GM23338 (cell line): ENCODE data around the gene COL20A1. TPM values are rescaled to one million over a fixed set of nuclear protein-coding genes. Genes with fewer than 3 reads are reported as not detected.

Source experiments
- ATAC-seq: fragments of 200-7000 bp; cut with Tn5 transposase; 3 replicates; pipeline ENCODE4 v1.9.1; 2020
- DNase-seq: peaks from one replicate; pipeline ENCODE4 v3.0.0-alpha.2; 2015; ENCODE audit warnings: low spot score
- H2AFZ ChIP-seq: fragments of 200-600 bp; sonication (generic); 2 replicates; pipeline ENCODE4 v1.8.0; 2016; ENCODE audit warnings: antibody characterized with exemption, mild to moderate bottlenecking, moderate library complexity
- H3F3A ChIP-seq: fragments of 200-600 bp; sonication (generic); replicated peaks from 2 replicates; pipeline ENCODE4 v1.8.0; 2017; ENCODE audit warnings: antibody characterized with exemption, mixed run types, low read depth
- H3K27ac ChIP-seq: fragments of 200-600 bp; sonication (generic); 2 replicates; pipeline ENCODE4 v1.6.1; 2016; ENCODE audit warnings: low read depth
- H3K27me3 ChIP-seq: fragments of 200-600 bp; sonication (generic); 2 replicates; pipeline ENCODE4 v1.8.0; 2016; ENCODE audit warnings: mild to moderate bottlenecking, mixed run types, moderate library complexity; ENCODE audit not compliant: insufficient read depth
- H3K36me3 ChIP-seq: fragments of 200-600 bp; sonication (generic); 2 replicates; pipeline ENCODE4 v1.8.0; 2016; ENCODE audit warnings: mild to moderate bottlenecking; ENCODE audit not compliant: insufficient read depth
- H3K4me1 ChIP-seq: fragments of 200-600 bp; sonication (generic); 2 replicates; pipeline ENCODE4 v1.8.0; 2016; ENCODE audit warnings: mild to moderate bottlenecking, moderate library complexity; ENCODE audit not compliant: insufficient read depth
- H3K4me2 ChIP-seq: fragments of 200-600 bp; sonication (generic); 2 replicates; pipeline ENCODE4 v1.7.1; 2017; ENCODE audit warnings: mixed run types
- H3K4me3 ChIP-seq: fragments of 200-600 bp; sonication (generic); 2 replicates; pipeline ENCODE4 v1.6.1; 2016; ENCODE audit warnings: mixed run types
- H3K79me2 ChIP-seq: fragments of 200-600 bp; sonication (generic); replicated peaks from 2 replicates; pipeline ENCODE4 v1.8.0; 2017; ENCODE audit warnings: mild to moderate bottlenecking; ENCODE audit not compliant: insufficient read depth
- H3K9me2 ChIP-seq: fragments of 200-600 bp; sonication (generic); 2 replicates; pipeline ENCODE4 v1.8.0; 2017; ENCODE audit not compliant: insufficient read depth
- H4K20me1 ChIP-seq: fragments of 200-600 bp; sonication (generic); replicated peaks from 2 replicates; pipeline ENCODE4 v1.8.0; 2017; ENCODE audit warnings: mild to moderate bottlenecking; ENCODE audit not compliant: insufficient read depth
- H3K27ac Mint-ChIP-seq: 2 replicates; pipeline ENCODE4 v1.8.0; 2020; ENCODE audit warnings: inconsistent platforms, mild to moderate bottlenecking, moderate library complexity, mixed read lengths
- H3K27me3 Mint-ChIP-seq: 3 replicates; pipeline ENCODE4 v1.8.0; 2022; ENCODE audit warnings: low read depth, mild to moderate bottlenecking, moderate library complexity, mixed read lengths, inconsistent platforms; ENCODE audit not compliant: insufficient read depth, poor library complexity
- H3K36me3 Mint-ChIP-seq: 3 replicates; pipeline ENCODE4 v1.8.0; 2021; ENCODE audit warnings: low read depth, mild to moderate bottlenecking, inconsistent platforms, moderate library complexity, mixed read lengths
- H3K4me1 Mint-ChIP-seq: 3 replicates; pipeline ENCODE4 v1.8.0; 2020; ENCODE audit warnings: mild to moderate bottlenecking, inconsistent platforms, mixed read lengths
- H3K4me3 Mint-ChIP-seq: 3 replicates; pipeline ENCODE4 v1.8.0; 2021; ENCODE audit warnings: moderate library complexity, mild to moderate bottlenecking, inconsistent platforms, mixed read lengths
- H3K9me3 Mint-ChIP-seq: 3 replicates; pipeline ENCODE4 v1.8.0; 2020; ENCODE audit warnings: moderate library complexity, mild to moderate bottlenecking, inconsistent platforms, mixed read lengths
- EZH2 ChIP-seq: fragments of 200-600 bp; sonication (generic); IDR thresholded peaks from one replicate; pipeline ENCODE4 v1.8.0; 2017; ENCODE audit warnings: antibody characterized with exemption, mild to moderate bottlenecking, low read depth; ENCODE audit not compliant: unreplicated experiment
- JUNB ChIP-seq: IDR thresholded peaks from one replicate; pipeline ENCODE4 v1.6.1; 2016; ENCODE audit warnings: antibody characterized with exemption; ENCODE audit not compliant: unreplicated experiment
- POLR2AphosphoS5 ChIP-seq: IDR thresholded peaks from 2 replicates; pipeline ENCODE4 v1.6.1; 2016; ENCODE audit warnings: antibody characterized with exemption, low read depth
- STAT1 ChIP-seq: IDR thresholded peaks from one replicate; pipeline ENCODE4 v1.6.1; 2016; ENCODE audit warnings: antibody characterized with exemption; ENCODE audit not compliant: unreplicated experiment
- ZNF114 ChIP-seq: fragments of 250-450 bp; sonication (Bioruptor Pico); IDR thresholded peaks from 2 replicates; pipeline ENCODE4 v1.5.0; 2020; ENCODE audit warnings: mild to moderate bottlenecking, moderate library complexity
- ZNF331 ChIP-seq: fragments of 250-450 bp; sonication (Bioruptor Pico); IDR thresholded peaks from 2 replicates; pipeline ENCODE4 v1.5.0; 2020; ENCODE audit warnings: low read depth, mild to moderate bottlenecking, moderate library complexity
- polyA plus RNA-seq: library from polyadenylated mRNA; unstranded; fragments of >200 nt; fragmentation: Nextera tagmentation; extraction: Ambion mirVana; gene quantifications from 2 replicates; pipeline ENCODE4 v1.2.1, GENCODE V29; 2016
- total RNA-seq: library from RNA; depleted of rRNA; stranded (reverse); fragments of >200 nt; shearing (Covaris generic); gene quantifications from 2 replicates; pipeline ENCODE4 v1.2.3, GENCODE V29; 2014
- TF ChIP-seq, protein P1 (sequence below): fragments of 250-450 bp; sonication (Bioruptor Pico); IDR thresholded peaks from 2 replicates; pipeline ENCODE4 v1.5.0; 2020; ENCODE audit warnings: mild to moderate bottlenecking, moderate library complexity
- TF ChIP-seq, protein P2 (sequence below), 2 experiments: fragments of 200-600 bp in 1 of 2; sonication (generic) in 1 of 2; conservative IDR thresholded peaks; 2 replicates each; pipeline versions ENCODE4 v1.5.1 to v1.6.1; 2016 to 2017; ENCODE audit warnings: antibody characterized with exemption in 2 of 2, low read depth in 2 of 2, mild to moderate bottlenecking in 2 of 2, moderate library complexity in 1 of 2
- TF ChIP-seq, protein P3 (sequence below): IDR thresholded peaks from one replicate; pipeline ENCODE4 v1.6.1; 2018; ENCODE audit warnings: antibody characterized with exemption; ENCODE audit not compliant: unreplicated experiment

COL20A1 gene
- total and polyA plus RNA-seq, 2 experiments from 2014 or later, result 0.28 to 0.79 TPM

DNA sequence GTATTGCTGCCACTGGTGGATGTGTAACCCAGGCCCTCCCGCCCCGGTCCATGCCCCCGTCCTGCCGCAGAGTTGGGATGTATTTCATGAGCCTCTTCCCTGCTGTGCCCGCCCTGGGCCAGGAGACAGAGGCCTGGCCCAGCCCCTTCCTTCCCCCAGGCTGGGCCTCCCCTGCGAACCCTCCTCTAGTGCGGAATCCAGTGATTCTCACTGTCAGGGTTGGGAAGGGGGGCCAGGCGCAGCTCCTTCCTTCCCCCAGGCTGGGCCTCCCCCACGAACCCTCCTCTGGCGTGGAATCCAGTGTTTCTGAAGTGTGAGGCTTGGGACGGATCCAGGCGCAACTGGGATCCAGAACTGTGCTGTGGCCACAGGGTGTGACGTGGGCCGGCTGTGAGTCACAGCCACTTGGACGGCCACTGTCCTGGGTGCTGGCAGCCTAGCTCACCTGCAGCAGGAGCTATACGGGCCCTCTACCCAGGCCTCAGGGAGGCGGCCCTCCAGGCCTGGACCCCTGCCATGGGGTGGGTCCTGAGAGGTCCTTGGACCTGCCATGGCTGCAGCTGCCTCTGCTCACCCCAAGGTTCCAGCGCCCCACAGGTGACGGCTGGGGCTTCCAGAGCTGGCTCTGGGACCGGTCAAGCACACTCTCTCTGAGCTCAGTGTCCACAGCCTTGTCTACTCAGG lies 28.3 kb downstream of the COL20A1 start (continued):
- TF ChIP-seq, protein P1, sequence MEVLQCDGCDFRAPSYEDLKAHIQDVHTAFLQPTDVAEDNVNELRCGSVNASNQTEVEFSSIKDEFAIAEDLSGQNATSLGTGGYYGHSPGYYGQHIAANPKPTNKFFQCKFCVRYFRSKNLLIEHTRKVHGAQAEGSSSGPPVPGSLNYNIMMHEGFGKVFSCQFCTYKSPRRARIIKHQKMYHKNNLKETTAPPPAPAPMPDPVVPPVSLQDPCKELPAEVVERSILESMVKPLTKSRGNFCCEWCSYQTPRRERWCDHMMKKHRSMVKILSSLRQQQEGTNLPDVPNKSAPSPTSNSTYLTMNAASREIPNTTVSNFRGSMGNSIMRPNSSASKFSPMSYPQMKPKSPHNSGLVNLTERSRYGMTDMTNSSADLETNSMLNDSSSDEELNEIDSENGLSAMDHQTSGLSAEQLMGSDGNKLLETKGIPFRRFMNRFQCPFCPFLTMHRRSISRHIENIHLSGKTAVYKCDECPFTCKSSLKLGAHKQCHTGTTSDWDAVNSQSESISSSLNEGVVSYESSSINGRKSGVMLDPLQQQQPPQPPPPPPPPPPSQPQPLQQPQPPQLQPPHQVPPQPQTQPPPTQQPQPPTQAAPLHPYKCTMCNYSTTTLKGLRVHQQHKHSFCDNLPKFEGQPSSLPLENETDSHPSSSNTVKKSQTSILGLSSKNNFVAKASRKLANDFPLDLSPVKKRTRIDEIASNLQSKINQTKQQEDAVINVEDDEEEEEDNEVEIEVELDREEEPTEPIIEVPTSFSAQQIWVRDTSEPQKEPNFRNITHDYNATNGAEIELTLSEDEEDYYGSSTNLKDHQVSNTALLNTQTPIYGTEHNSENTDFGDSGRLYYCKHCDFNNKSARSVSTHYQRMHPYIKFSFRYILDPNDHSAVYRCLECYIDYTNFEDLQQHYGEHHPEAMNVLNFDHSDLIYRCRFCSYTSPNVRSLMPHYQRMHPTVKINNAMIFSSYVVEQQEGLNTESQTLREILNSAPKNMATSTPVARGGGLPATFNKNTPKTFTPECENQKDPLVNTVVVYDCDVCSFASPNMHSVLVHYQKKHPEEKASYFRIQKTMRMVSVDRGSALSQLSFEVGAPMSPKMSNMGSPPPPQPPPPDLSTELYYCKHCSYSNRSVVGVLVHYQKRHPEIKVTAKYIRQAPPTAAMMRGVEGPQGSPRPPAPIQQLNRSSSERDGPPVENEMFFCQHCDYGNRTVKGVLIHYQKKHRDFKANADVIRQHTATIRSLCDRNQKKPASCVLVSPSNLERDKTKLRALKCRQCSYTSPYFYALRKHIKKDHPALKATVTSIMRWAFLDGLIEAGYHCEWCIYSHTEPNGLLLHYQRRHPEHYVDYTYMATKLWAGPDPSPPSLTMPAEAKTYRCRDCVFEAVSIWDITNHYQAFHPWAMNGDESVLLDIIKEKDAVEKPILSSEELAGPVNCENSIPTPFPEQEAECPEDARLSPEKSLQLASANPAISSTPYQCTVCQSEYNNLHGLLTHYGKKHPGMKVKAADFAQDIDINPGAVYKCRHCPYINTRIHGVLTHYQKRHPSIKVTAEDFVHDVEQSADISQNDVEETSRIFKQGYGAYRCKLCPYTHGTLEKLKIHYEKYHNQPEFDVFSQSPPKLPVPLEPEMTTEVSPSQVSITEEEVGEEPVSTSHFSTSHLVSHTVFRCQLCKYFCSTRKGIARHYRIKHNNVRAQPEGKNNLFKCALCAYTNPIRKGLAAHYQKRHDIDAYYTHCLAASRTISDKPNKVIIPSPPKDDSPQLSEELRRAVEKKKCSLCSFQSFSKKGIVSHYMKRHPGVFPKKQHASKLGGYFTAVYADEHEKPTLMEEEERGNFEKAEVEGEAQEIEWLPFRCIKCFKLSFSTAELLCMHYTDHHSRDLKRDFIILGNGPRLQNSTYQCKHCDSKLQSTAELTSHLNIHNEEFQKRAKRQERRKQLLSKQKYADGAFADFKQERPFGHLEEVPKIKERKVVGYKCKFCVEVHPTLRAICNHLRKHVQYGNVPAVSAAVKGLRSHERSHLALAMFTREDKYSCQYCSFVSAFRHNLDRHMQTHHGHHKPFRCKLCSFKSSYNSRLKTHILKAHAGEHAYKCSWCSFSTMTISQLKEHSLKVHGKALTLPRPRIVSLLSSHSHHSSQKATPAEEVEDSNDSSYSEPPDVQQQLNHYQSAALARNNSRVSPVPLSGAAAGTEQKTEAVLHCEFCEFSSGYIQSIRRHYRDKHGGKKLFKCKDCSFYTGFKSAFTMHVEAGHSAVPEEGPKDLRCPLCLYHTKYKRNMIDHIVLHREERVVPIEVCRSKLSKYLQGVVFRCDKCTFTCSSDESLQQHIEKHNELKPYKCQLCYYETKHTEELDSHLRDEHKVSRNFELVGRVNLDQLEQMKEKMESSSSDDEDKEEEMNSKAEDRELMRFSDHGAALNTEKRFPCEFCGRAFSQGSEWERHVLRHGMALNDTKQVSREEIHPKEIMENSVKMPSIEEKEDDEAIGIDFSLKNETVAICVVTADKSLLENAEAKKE (CRISPR knock-in tag), result no peak
- TF ChIP-seq JUNB (no peak), POLR2AphosphoS5 (no peak)

DNA sequence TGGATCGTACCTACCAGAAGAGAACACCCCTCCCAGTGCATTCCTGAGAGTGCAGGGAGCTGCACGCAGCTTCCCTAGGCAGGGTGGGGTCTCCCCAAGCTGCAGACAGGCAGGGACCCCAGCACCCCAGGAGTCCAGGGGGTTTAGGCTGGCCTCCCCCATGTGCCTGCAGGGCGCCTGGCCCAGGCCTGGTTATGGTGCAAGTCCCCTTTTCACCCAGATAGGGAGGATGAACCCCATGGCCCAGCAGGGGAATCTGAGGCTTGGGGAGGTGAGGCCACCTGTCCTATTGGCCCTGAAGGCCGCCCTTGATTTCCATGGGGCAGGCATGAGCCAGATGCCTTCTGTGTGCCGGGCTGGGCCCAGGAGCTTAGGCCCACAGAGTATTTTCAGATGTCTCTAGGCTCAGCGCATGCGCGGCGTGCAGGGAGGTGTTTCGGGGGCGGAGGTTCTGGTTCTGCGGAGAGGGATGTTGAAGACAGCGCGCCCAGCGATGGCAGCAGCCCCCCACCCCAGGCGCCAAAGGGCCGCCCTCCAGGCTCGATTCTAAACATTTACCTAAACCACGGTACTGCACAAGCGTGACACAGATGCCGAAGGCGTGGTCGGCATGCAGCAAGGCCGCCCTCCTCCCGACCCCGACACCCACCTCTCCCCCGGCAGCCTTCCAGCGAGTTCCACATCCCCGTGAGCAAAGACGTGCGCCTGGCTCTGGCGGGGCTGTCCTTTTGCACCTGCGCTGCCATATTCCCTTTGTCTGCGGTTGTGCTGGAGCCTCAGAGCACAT lies 29.4 kb downstream of the COL20A1 start:
- H3K4me2 ChIP-seq, result no peak overlapping the region
- no peaks in the 10 kb centered on the region; the same call in 2 of the 3 replicates for H3K9me3 Mint-ChIP-seq
- H2AFZ ChIP-seq, result peak overlapping the region; percentile 76
- H3K36me3 Mint-ChIP-seq, result no peaks in the 10 kb centered on the region; the same call in 2 of the 3 replicates
- ATAC-seq, result peak; percentile 12
- H3K27ac ChIP-seq, result no peak overlapping the region
- peaks cover 8% of the 10 kb centered on the region for H3K4me1 Mint-ChIP-seq
- no peaks in the 10 kb centered on the region for H3K4me1 ChIP-seq
- H3K4me3 ChIP-seq, result no peak overlapping the region
- TF ChIP-seq POLR2AphosphoS5 (no peak), ZNF331 (no peak), STAT1 (no peak), ZNF114 (CRISPR knock-in tag) (no peak), EZH2 (no peak)
- TF ChIP-seq, protein P2, sequence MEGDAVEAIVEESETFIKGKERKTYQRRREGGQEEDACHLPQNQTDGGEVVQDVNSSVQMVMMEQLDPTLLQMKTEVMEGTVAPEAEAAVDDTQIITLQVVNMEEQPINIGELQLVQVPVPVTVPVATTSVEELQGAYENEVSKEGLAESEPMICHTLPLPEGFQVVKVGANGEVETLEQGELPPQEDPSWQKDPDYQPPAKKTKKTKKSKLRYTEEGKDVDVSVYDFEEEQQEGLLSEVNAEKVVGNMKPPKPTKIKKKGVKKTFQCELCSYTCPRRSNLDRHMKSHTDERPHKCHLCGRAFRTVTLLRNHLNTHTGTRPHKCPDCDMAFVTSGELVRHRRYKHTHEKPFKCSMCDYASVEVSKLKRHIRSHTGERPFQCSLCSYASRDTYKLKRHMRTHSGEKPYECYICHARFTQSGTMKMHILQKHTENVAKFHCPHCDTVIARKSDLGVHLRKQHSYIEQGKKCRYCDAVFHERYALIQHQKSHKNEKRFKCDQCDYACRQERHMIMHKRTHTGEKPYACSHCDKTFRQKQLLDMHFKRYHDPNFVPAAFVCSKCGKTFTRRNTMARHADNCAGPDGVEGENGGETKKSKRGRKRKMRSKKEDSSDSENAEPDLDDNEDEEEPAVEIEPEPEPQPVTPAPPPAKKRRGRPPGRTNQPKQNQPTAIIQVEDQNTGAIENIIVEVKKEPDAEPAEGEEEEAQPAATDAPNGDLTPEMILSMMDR (conservative IDR thresholded peaks at IDR 0.05; ENCODE audit: low read depth in 2 of 2), result no peak
- TF ChIP-seq, protein P3, sequence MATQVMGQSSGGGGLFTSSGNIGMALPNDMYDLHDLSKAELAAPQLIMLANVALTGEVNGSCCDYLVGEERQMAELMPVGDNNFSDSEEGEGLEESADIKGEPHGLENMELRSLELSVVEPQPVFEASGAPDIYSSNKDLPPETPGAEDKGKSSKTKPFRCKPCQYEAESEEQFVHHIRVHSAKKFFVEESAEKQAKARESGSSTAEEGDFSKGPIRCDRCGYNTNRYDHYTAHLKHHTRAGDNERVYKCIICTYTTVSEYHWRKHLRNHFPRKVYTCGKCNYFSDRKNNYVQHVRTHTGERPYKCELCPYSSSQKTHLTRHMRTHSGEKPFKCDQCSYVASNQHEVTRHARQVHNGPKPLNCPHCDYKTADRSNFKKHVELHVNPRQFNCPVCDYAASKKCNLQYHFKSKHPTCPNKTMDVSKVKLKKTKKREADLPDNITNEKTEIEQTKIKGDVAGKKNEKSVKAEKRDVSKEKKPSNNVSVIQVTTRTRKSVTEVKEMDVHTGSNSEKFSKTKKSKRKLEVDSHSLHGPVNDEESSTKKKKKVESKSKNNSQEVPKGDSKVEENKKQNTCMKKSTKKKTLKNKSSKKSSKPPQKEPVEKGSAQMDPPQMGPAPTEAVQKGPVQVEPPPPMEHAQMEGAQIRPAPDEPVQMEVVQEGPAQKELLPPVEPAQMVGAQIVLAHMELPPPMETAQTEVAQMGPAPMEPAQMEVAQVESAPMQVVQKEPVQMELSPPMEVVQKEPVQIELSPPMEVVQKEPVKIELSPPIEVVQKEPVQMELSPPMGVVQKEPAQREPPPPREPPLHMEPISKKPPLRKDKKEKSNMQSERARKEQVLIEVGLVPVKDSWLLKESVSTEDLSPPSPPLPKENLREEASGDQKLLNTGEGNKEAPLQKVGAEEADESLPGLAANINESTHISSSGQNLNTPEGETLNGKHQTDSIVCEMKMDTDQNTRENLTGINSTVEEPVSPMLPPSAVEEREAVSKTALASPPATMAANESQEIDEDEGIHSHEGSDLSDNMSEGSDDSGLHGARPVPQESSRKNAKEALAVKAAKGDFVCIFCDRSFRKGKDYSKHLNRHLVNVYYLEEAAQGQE, result no peak
- H4K20me1 ChIP-seq, result no peaks in the 10 kb centered on the region
- H3K9me2 ChIP-seq, result no peaks in the 10 kb centered on the region
- H3K36me3 ChIP-seq, result no peaks in the 10 kb centered on the region
- H3F3A ChIP-seq, result no peaks in the 10 kb centered on the region
- no peak overlapping the region for H3K27ac Mint-ChIP-seq
- H3K27me3 Mint-ChIP-seq, result peaks cover 8% of the 10 kb centered on the region
- H3K79me2 ChIP-seq, result no peaks in the 10 kb centered on the region
- H3K27me3 ChIP-seq, result no peaks in the 10 kb centered on the region
- H3K4me3 Mint-ChIP-seq, result no peak overlapping the region
- DNase-seq, result no peak
